ENCODE data around the gene RPS6KA5.

RPS6KA5 gene

DNA sequence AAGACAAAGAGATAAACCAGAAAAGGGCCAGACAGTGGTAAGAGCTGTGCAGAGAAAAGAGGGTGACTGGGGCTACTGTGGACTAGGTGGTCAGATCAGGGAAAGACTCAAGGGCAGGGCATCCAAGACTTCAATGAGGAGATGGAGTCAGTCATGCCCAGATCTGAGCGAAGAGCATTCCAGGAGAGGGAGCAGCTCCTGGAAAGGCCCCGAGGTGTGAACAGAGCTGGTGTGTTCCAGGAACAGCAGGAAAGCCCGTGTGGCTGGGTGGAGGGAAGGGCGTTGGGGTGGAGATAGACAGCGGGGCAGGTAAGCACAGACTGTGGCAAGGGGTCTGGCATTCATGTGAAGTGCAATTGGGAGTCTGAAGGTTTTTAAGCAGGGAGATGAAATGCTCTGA, 261.0 kb downstream of the RPS6KA5 start:
- DNase-seq (ENCODE audit: insufficient read length, low spot score) (no peak), FAIRE-seq (no peak)
- TF ChIP-seq CTCF (IDR thresholded peaks at IDR 0.05; ENCODE audit: insufficient read depth, missing control alignments), result no peak

GRCh38 chr14:90797919-90798318, 262.5 kb downstream of the RPS6KA5 start:
- DNase-seq (ENCODE audit: insufficient read length, low spot score), result no peak
- no peak for TF ChIP-seq CTCF (IDR thresholded peaks at IDR 0.05; ENCODE audit: insufficient read depth, missing control alignments)
- FAIRE-seq, result no peak

Measured in D721Med (cell line).